Panc1 (cell line): ENCODE data around the gene SUFU.
"Not testable (repeated sequence)": the region's sequence is repeated elsewhere in the genome, so short reads cannot be mapped to it uniquely, and the experiment has no call there.

Experiments
- POLR2AphosphoS5 ChIP-seq: IDR thresholded peaks from 2 replicates; pipeline ENCODE4 v1.6.1; 2012; ENCODE audit warnings: mild to moderate bottlenecking, low read depth, low read length, moderate library complexity
- SIN3A ChIP-seq: IDR thresholded peaks from 2 replicates; pipeline ENCODE4 v1.6.1; 2012; ENCODE audit warnings: low read depth, mild to moderate bottlenecking, low read length, moderate library complexity, borderline replicate concordance; ENCODE audit not compliant: insufficient read depth
- TCF7L2 ChIP-seq: IDR thresholded peaks from 2 replicates; pipeline ENCODE4 v1.6.1; 2011; ENCODE audit warnings: mild to moderate bottlenecking, low read depth, low read length, inconsistent platforms
- TF ChIP-seq, protein P1 (sequence below): fragments of 450-650 bp; IDR thresholded peaks from 2 replicates; pipeline ENCODE4 v1.5.1; 2017; ENCODE audit warnings: mild to moderate bottlenecking
- TF ChIP-seq, protein P2 (sequence below), 2 experiments: IDR thresholded peaks; 2 replicates each; pipeline ENCODE4 v1.6.1; 2011 to 2012; ENCODE audit warnings: low read depth in 2 of 2, control low read depth in 1 of 2, low read length in 1 of 2, mild to moderate bottlenecking in 1 of 2, moderate library complexity in 1 of 2; ENCODE audit not compliant: insufficient read depth in 1 of 2

DNA sequence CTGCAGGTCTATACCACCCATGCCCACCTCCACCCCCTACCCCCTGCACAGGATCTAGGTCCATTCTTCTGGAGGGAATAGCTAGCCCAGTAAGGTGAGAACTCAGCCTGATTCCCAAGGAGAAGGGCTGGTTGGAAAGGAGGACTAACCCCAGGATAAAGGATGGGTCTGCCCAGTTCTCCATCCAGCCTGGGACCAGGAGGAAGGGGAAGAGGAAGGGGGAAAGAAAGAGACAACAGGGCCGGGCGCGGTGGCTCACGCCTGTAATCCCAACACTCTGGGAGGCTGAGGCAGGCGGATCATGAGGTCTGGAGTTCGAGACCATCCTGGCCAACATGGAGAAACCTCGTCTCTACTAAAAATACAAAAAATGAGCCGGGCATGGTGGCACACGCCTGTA is 31.2 kb downstream of the SUFU start:
- TF ChIP-seq, protein P1, sequence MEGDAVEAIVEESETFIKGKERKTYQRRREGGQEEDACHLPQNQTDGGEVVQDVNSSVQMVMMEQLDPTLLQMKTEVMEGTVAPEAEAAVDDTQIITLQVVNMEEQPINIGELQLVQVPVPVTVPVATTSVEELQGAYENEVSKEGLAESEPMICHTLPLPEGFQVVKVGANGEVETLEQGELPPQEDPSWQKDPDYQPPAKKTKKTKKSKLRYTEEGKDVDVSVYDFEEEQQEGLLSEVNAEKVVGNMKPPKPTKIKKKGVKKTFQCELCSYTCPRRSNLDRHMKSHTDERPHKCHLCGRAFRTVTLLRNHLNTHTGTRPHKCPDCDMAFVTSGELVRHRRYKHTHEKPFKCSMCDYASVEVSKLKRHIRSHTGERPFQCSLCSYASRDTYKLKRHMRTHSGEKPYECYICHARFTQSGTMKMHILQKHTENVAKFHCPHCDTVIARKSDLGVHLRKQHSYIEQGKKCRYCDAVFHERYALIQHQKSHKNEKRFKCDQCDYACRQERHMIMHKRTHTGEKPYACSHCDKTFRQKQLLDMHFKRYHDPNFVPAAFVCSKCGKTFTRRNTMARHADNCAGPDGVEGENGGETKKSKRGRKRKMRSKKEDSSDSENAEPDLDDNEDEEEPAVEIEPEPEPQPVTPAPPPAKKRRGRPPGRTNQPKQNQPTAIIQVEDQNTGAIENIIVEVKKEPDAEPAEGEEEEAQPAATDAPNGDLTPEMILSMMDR: not testable (repeated sequence)
- TF ChIP-seq TCF7L2, POLR2AphosphoS5, SIN3A: not testable (repeated sequence)
- TF ChIP-seq, protein P2, sequence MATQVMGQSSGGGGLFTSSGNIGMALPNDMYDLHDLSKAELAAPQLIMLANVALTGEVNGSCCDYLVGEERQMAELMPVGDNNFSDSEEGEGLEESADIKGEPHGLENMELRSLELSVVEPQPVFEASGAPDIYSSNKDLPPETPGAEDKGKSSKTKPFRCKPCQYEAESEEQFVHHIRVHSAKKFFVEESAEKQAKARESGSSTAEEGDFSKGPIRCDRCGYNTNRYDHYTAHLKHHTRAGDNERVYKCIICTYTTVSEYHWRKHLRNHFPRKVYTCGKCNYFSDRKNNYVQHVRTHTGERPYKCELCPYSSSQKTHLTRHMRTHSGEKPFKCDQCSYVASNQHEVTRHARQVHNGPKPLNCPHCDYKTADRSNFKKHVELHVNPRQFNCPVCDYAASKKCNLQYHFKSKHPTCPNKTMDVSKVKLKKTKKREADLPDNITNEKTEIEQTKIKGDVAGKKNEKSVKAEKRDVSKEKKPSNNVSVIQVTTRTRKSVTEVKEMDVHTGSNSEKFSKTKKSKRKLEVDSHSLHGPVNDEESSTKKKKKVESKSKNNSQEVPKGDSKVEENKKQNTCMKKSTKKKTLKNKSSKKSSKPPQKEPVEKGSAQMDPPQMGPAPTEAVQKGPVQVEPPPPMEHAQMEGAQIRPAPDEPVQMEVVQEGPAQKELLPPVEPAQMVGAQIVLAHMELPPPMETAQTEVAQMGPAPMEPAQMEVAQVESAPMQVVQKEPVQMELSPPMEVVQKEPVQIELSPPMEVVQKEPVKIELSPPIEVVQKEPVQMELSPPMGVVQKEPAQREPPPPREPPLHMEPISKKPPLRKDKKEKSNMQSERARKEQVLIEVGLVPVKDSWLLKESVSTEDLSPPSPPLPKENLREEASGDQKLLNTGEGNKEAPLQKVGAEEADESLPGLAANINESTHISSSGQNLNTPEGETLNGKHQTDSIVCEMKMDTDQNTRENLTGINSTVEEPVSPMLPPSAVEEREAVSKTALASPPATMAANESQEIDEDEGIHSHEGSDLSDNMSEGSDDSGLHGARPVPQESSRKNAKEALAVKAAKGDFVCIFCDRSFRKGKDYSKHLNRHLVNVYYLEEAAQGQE (IDR thresholded peaks at IDR 0.05; ENCODE audit: insufficient read depth in 1 of 2, low read depth in 2 of 2, low read length in 1 of 2): not testable (repeated sequence)
